ENCODE results near the gene PTGER4. TPM values are rescaled to one million over a fixed set of nuclear protein-coding genes. Genes with fewer than 3 reads are reported as not detected.

The PTGER4 gene
- polyA plus RNA-seq, 1 of the 3 experiments (the other 2 are of a cell fraction), result not detected

GRCh38 chr5:40680741-40681362, 1.1 kb downstream of the PTGER4 start:
- peaks cover 4% of the 10 kb centered on the region for H3F3A ChIP-seq (replicated peaks; ENCODE audit: insufficient read depth)
- no peak overlapping the region for H2AFZ ChIP-seq (ENCODE audit: low read depth)
- no peaks in the 10 kb centered on the region for H3K36me3 ChIP-seq (replicated peaks in 1 of 2; ENCODE audit: control insufficient read depth in 1 of 2, insufficient read depth in 2 of 2, low read length in 1 of 2)
- H3K27ac ChIP-seq (ENCODE audit: low read depth in 2 of 2, low read length in 1 of 2), result no peak overlapping the region
- H3K9ac ChIP-seq, result no peak overlapping the region
- H3K9me2 ChIP-seq, result no peaks in the 10 kb centered on the region
- no peak for TF ChIP-seq TAF1 (IDR thresholded peaks at IDR 0.05; ENCODE audit: borderline replicate concordance, low read depth, low read length)
- no peak for TF ChIP-seq FOXM1 (IDR thresholded peaks at IDR 0.05; ENCODE audit: low read depth)
- no peak for TF ChIP-seq EZH2phosphoT487 (IDR thresholded peaks at IDR 0.05; ENCODE audit: borderline replicate concordance, low read depth)
- no peak for TF ChIP-seq TEAD4 (IDR thresholded peaks at IDR 0.05; ENCODE audit: borderline replicate concordance, insufficient read depth)
- TF ChIP-seq RCOR1 (IDR thresholded peaks at IDR 0.05; ENCODE audit: low read length), result no peak
- TF ChIP-seq JUND (IDR thresholded peaks at IDR 0.05), result no peak
- TF ChIP-seq USF1 (IDR thresholded peaks at IDR 0.05; ENCODE audit: borderline replicate concordance, low read depth), result no peak
- no peak for TF ChIP-seq GATA2 (CRISPR knock-in tag; IDR thresholded peaks at IDR 0.05)
- no peak for TF ChIP-seq POLR2AphosphoS5 (IDR thresholded peaks at IDR 0.05; ENCODE audit: low read depth, low read length)
- no peak for TF ChIP-seq IRF3 (IDR thresholded peaks at IDR 0.05; ENCODE audit: low read depth, low read length)
- no peak for TF ChIP-seq MEF2A (IDR thresholded peaks at IDR 0.05; ENCODE audit: borderline replicate concordance, low read depth)
- TF ChIP-seq FOXJ3 (CRISPR knock-in tag; IDR thresholded peaks at IDR 0.05), result no peak
- no peak for TF ChIP-seq CTCF (IDR thresholded peaks at IDR 0.05)
- no peak for TF ChIP-seq NRF1 (IDR thresholded peaks at IDR 0.05; ENCODE audit: low read depth, low read length)
- TF ChIP-seq FOSL2 (IDR thresholded peaks at IDR 0.05; ENCODE audit: borderline replicate concordance, low read depth), result no peak
- no peak for TF ChIP-seq MXI1 (IDR thresholded peaks at IDR 0.05; ENCODE audit: low read depth, low read length)
- H4K20me1 ChIP-seq (ENCODE audit: insufficient read depth), result no peaks in the 10 kb centered on the region; the same call in 1 of the 2 replicates
- ChIA-PET POLR2A (no interaction called here), CTCF (interaction anchor here (0.6 to 1.5 kb wide), 4 partner anchors 8 to 732 kb away, joined by 3 read pairs; no protein-coding TSS in a partner anchor)
- H3K4me3 ChIP-seq (ENCODE audit: low read depth in 2 of 2, low read length in 1 of 2), result no peak overlapping the region
- WGBS (ENCODE audit: low lambda C conversion rate), result 34% methylated on average over 26 of the region's 37 CpGs
- no peaks in the 10 kb centered on the region for H3K79me2 ChIP-seq (ENCODE audit: insufficient read depth)
- H3K4me2 ChIP-seq, result no peak overlapping the region
- peak; percentile 39 for DNase-seq
- peaks cover 65% of the 10 kb centered on the region for H3K27me3 ChIP-seq (ENCODE audit: insufficient read depth)
- no peaks in the 10 kb centered on the region for H3K9me3 ChIP-seq
- H3K4me1 ChIP-seq (ENCODE audit: control insufficient read depth in 1 of 2, insufficient read depth in 2 of 2, low read depth in 1 of 2, low read length in 1 of 2), result peaks cover 6 to 11% of the 10 kb centered on the region in 2 experiments; a peak in 2 of 4 replicates

Measured in SK-N-SH (cell line).